Amygdala (tissue), 56 donors: ENCODE data around the gene BTBD9.

Experiments
- DNase-seq, 56 donors: peaks; one replicate each; lab custom pipeline; 2025; lab: John Stamatoyannopoulos, UW

The BTBD9 gene

DNA sequence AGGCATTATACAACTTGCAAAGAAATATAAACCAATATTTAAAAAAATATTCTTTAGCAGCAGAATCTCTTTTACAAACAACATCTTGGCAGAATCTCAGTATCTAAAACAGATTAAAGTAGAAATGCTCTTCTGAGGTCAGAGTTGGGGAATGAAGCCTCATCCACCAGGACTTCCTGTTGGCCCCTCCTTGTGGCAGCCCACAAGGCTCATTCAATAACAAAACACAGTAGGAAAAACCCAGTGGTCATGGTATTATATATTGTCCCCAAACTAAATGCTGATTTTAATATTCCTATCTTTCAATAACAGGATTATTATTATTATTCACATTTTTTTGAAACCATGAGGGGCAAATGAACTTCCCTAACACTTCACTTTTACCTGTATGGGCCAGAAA is 368.6 kb downstream of the BTBD9 start:
- no peak for DNase-seq

DNA sequence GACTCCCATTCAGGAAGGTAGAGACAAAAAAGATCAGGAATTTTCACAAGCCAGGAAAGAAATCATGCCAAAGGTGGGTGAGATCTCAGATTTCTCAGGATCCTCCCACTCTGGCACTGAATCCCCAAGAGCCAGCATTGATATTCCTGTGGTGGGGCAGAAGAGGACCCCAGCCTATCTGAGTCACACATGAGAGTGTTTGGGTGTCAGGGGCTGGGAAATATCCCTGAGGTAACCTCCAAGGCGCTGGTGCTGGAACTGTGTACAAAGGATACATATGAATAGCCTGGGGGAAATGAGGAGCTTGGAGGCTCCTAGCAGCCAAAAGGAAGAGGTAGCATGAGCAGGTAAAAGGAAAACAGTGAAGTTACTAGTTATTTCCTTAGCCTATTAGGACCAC is 369.4 kb downstream of the BTBD9 start:
- no peak for DNase-seq

DNA sequence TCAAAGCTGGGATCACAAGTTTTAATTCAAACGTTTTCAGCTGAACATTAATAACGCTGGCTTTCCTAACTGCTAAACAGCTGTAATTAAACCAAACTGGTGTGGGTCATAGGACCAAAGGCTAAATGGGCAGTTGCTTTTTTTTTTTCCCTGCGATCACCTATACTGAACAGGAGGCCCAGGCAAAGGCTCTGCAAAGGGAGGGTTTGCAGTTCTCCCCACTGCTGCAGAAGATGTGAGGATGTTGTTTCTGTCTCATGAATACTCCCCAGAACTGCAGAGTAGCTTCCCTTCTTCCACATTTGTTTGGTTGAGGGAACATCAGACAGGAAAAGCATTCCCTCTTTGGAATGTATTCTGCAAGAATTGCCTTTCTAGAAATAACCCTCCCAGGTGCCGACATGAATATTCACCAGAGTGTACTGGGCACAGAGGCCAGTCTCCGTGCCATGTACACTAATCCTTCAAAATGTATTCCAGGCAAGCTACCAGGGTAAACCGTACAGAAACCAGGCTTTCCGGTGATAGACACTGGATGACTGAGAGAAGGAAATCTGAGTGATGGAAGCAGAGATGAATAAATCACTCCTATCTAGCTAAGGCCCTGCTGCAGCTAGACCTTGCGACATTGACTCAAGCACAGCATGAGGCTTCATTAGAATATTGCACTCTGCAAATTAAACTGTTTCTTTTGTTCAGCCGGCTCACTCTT is 370.1 kb downstream of the BTBD9 start:
- no peak for DNase-seq

DNA sequence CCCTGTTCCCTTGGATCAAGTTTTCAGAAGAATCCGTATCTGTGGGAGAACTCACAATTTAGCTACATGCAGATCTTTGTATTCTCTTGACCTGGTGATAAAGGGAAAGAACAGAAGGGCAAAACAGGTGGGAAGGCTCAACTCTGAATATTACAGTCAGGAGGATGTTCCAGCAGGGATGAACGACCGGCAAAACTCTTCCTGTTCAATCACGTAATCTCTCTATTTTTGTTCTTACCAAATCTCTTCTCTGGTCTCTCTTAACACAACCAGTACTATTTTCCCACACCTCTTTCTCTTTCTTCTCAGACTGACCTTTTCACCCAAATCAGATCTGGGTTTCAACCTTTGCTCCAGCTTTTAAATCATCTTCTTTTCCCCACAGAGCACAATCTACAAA is 371.4 kb downstream of the BTBD9 start:
- DNase-seq = no peak

DNA sequence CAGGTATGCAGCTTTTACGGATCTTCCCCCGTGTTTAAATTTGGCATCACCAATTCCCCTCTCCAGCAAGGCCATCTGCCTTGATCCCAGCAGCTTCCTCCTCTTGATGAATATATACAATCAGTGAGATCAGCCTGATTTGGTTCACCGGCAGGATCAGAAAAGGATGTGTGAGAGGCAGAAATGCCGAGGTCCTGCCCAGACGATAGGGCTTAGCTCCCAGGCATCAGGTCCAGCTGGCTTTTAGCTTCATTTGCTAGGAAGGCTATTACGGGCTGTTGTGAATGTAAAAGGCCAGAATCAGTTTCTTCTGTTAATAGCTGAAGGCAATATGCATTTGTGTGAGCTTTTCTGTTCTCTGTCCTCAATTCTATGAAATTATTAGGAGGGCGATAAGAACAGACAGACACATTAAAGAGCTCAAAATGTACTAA is 372.8 kb downstream of the BTBD9 start:
- DNase-seq = no peak

DNA sequence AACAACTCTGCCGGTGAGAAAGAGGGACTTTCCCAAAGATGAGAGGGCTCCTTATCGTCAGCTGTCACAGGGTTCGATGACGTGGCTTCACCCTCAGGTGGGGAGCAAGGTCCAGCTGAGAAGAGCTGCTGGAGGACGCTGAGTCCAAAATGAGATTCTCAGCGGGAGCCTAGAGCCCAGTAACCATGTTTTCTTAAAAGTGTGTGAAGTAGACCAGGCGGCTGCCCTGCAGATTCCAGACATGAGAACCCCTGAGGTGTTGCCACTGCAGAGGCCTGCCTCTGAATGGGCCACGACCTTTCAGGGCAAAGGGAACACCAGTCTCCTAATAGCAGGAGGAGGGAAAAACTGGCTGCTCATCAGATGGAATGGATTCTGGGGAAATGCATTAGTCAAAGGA is 375.1 kb downstream of the BTBD9 start:
- DNase-seq = no peak

DNA sequence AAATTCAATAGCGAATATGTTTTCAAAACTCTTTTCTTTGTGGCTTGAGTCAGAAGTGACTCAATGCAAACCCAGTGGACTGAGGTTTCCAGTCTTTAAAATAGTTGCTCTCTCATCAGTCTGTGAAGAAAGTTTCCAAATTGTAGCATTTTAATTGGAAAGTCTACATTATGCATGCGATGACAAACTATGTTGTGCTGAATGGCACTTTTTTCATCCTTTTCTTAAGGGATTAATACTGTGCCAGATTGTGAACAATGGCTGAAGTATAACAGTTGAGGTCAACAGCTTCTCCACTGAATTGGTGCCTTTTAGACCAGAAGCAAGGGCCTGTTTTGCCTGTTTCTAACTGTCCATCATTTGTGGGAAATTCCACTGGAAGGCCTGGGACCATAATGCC is 377.1 kb downstream of the BTBD9 start:
- DNase-seq = no peak

DNA sequence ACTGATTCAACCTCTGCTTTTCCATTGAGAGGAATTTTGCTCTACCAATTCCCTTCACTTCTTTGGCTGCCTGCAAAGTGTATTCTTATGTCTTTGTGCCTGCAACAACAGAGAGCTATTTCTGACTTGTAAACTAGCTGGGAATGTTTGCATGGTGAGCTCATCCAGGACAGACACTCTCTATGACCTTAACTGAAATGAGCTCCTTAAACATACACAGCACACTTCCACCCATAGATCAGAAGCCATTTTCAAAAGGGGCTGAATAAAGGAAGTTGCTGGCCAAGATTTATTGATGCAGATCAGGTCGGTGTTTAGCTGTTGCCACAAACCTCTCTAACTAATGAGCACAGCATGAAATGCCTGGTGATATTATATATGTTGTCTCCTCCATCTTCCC is 377.7 kb downstream of the BTBD9 start:
- DNase-seq = no peak

DNA sequence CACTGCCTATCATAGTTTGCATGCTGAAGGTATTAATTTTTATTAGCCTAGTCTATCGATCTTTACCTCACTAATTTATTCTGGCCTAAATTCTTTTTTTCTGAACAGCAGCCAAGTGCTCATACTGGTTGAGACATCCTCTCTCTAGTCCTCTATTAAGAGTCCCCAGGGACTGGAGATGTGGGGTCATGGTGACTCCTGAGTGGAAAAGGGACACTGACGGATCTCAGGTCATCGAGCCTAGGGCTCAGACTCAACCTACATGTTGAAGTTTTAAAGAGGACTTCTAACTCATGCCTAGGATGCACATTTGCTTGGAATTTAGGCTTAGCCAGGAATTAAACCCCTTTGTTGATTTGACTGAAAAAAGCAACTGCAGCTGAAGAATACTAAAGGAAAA is 378.1 kb downstream of the BTBD9 start:
- no peak for DNase-seq

DNA sequence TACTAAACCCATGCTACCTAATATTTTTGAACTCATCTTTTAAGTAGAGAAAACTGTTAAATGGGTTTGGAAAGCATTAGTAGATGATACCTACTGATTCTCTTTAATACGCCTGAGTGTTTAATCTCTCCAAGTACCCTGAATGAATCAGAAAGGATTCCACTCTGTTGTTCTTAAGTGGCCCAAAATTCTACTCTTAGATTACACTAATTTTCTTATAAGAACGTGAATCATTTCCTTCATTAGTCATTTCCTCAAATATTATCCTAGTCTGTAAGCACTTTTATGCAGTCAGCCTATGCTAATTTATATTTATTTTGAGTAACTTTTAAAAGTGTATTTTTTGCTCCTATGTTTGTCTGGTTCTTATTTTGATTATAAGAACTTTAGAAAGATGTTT is 380.0 kb downstream of the BTBD9 start:
- DNase-seq = no peak

DNA sequence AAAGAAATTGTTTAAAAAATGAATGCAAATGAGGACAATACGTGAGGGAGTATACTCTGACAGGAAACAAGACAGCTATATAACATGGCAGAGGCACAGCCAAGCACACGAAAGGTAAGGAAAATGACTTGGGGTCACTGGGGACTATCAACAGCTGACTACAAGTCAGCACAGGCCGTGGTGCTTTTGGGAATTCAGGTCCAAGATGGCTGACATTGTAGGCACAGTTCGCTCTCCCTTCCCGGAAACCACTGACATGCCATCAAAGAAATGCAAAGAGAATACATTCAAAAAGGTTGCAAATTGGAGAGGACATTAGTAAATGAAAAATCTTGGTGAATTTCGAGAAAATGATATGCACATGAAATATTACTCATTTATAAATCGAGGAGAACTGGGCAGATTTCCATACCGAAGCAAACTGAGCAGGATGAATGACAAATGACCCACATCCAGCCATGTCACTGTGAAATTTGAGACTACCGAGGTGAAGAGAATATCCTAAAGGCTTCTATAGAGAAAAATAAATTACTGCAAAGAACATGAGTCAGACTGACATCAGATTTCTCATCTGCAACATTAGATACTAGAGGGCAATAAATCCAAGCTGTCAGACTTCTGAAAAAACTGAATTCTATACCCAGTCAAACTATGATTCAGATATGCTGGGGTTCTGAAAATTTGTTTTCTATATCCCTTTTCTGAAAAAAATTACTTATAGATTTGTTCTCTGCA is 391.1 kb downstream of the BTBD9 start:
- DNase-seq = no peak

DNA sequence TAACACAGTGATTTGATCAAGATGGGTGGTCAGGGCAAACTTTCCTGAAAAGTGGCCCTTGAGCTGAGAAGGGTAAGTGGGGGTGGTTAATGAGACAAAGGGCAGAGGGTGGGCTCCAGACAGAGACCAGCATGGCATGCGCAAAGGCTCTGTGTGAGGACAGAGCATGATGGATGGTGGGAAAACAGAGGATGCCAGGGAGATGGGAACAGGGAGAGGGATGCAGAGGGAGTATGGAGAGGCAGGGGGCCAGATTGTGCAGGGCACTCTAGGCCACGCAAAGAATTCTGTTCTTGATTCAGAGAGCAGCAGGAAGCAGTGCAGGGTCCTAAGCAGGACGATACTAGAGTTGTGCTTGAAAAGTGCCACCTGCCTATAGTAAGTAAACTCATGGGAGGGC is 394.4 kb downstream of the BTBD9 start:
- no peak for DNase-seq

DNA sequence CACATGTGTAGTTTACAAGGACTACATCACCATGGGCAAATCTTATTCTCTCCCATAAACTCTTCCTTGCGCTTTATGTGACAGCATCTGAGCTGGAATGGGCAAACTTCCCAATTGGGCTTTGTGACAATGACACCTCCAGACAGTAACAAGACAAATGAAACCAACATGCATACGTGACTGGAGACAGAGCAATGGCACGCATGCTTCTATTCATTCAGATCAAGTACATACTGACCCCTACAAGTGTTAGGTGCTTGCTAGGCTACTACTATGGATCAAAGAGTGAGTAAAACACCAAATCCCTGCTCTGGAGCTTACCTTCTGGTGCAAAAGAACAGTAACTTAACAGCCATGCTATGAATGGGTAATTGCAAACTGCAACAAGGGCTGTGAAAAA is 394.9 kb downstream of the BTBD9 start:
- no peak for DNase-seq

DNA sequence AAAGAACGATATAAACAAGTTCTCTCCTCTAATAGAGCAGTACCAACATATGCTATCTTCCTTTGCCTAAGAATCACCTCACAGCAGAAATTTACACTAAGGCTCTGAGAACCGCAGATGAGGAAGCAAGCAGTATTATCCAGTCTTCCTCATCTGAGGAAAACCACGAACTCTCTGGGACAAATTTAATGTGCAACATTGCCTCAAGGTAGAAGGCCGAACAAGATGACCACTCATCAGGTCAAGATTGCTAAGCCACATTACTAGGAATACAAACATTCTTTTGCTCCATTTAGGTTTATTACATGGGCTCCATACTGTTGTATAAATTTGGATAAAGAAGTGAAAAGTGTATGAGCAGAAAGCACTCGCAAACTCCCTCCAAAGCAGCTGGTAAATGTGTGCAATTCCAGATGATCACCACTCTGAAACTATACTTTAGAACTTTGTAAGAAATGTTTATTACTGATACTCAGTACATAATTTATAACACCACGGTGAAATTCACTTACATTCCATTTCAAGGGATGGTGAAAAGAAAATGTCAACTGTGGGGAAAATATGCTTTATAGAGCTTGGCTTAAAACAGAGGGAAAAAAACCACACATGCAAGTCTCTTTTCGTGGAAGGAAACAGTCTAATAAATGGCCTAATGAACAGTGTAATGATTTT is 398.4 kb downstream of the BTBD9 start:
- no peak for DNase-seq

DNA sequence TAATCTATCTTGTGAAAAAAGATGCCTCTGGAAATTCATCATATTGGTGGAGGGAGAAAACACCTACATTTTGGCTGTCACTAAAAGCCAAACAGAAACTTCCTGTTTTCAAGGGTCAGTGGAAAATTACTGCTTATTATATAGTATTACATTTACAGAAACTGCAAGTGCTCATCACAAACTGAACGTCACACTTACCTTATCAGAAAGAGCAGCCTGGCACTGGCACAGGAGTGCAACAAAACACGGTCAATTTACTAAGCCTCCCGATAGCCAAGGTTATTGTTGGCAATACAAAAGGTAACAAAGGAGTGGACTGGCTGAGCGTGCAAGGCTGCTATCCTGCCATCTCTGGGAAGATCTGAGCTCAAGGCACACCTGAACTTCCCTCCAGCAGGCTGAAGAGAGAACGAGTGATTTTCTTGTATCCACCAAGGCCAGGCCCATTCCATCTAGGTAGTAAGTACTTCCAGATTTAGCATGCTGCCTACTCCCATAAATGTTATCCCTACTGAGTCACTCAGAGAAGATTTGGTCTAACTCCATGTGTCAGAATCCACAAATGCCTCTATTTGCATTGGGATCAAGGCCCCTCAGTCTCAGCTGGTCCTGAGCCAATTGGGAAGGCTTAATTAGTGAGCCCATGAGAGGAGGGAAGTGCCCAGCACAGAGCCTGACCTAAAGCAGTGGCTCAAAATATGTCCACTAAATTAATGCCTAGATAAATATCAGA is 399.8 kb downstream of the BTBD9 start:
- no peak for DNase-seq

DNA sequence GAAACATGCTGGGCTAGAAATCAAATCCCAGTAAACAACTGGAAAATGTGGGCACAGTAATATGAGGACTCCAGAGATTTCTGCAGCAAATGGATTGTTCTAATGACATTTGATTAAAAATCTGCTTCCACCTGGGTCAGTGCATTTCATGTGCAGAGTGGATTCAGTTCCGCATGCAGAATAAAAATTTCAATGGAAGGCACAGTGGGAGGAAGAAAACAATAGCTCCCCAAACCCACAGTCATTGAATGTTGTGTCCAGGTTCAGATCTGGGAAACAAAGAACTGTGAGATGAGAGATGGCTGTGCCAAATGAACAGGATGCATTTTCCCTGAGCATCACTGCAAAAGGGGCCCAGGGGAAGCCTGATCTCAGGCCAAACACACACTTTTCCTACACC is 403.1 kb downstream of the BTBD9 start:
- no peak for DNase-seq

DNA sequence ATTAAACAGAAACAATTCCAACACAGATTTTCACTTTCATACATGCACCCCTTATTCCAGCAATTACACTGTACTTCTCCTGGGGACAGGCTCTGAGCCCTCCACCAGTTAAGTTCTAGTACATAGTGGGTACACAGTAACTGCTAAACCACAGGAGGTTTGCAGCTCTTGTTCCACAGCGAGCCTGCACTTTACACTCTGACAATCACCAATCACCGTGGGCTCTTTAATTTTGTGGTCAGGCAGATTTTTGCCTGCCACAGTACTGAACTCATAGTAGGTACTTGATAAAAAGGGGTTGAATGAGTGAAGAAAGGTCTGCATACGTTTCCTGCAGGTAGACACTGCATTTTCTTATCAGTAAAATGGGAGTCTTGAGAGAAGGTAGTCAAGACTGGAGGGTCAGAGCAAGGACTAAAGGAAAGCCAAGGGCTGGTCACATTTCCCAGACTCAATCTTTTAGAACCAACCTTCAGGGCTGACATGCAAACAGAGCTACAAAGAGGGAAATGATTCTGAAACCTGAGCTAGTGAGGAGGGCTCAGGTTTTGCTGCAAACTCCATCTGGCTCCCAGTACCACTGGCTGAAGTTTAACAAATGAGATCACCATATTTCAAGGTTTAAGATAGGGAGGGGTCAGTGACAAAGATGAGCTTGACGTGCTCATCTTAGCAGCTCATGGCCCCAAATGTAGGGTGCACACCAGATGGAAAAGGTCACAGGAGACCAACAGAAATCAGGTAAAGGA is 404.6 kb downstream of the BTBD9 start:
- no peak for DNase-seq

DNA sequence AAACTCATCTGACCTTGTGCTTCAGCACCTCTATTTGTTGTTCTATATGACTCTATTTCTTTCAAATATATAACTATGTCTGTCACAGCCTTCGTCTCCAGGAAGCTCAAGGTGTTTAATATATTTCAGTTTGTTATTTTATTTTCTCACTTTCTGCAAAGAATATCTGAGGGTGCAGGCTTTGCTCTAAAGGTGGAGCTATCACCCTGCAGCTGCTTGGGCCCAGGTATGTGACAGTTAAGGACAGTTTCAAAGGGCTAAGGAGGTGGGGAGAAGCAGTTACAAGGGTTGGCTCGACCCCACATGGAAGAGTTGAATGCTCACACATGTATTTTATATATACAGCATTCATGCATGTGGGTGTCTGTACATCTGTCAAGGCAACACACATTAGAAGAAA is 405.6 kb downstream of the BTBD9 start:
- DNase-seq = no peak

DNA sequence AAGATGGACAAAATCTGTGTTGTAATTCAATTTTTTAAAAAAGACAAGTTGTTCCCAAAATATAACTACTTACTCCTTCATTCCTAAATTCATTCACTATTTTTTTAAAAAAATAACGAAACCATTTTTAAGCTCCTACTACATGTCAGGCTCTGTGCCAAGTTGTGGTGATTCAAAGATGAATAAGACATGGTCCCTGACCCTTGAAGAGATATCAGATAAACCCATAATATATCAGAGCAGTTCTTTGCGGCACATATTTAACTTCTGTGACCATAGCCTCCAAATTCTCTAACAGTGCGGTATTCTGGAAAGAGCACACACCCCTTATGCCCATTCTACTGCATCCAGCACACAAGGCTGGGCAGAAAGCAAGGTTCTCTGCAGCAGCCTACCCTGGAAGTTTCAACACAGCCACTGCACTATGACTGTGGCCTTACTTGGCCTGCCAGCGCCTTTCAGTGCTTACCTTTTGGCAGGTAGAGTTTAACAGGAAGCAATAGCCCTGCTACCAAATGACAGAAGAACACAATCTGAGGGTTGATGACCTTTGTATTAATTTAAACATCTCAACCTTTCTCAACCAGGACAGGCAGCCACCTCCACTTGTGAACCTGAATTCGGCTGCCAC is 406.5 kb downstream of the BTBD9 start:
- DNase-seq = no peak

DNA sequence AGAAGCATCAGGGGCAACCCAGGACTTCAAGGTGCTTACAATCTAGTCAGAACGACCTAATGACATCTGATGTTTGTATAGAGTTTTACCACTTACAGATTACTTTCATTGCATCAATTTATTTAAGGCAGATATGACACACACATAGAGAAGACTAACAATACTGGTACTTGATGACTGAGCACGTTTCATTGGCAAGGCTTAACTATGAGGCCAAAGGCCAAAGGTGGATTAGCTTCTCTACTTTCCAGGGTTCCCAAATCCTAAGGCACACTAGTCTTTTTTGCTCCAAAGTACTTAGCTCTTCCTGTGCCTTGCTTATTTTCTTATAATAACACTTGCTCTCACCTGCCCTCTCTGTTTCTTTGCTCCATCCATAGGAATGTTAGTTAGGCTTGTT is 414.0 kb downstream of the BTBD9 start:
- no peak for DNase-seq
